Ishikawa (cell line): ENCODE results near the gene PROC.

ENCODE experiments used
- EP300 ChIP-seq: IDR thresholded peaks from 2 replicates; pipeline ENCODE4 v1.6.1; 2012; ENCODE audit warnings: borderline replicate concordance
- NFIC ChIP-seq: IDR thresholded peaks from 2 replicates; pipeline ENCODE4 v1.6.1; 2012
- TEAD4 ChIP-seq: IDR thresholded peaks from 2 replicates; pipeline ENCODE4 v1.6.1; 2012
- YY1 ChIP-seq: IDR thresholded peaks from 2 replicates; pipeline ENCODE4 v1.6.1; 2012; ENCODE audit warnings: low read depth
- TF ChIP-seq, protein P1 (sequence below): IDR thresholded peaks from 2 replicates; pipeline ENCODE4 v1.6.1; 2012
- TF ChIP-seq, protein P2 (sequence below): IDR thresholded peaks from 2 replicates; pipeline ENCODE4 v1.6.1; 2012; ENCODE audit warnings: low read depth, mild to moderate bottlenecking
- TF ChIP-seq, protein P3 (sequence below): IDR thresholded peaks from 2 replicates; pipeline ENCODE4 v1.6.1; 2012

DNA sequence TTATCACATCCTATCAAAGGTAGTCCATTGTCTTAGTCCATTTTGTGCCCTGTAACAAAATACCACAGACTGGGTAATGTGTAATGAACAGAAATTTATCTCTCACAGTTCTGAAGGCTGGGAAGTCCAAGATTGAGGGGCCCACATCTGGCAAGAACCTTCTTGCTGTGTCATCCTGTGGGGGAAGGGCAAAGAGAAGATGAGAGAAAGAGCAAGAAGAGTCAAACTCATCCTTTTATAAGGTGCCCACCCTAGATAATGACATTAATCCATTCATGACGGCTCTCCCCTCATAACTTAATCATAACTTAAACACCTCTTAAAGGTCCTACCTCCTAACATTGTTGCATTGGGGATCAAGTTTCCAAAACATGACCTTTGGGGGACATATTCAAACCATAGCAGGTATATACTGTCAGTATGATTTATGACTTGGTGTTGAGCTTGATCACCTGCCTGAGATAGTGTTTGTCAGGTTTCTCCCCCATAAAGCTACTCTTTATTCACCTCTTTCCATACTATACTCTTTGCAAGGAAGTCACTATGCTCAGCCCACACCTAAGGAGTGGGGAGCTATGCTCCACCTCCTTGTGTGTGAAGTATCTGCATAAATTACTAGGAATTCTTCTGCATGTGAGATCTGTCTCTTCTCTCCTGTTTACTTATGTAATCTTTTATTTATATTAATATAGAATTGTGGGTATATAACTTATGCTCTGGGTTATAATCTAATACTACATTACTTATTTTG lies 25.2 kb upstream of the PROC start:
- TF ChIP-seq EP300 (no peak), YY1 (no peak), NFIC (no peak), TEAD4 (no peak)
- TF ChIP-seq, protein P1, sequence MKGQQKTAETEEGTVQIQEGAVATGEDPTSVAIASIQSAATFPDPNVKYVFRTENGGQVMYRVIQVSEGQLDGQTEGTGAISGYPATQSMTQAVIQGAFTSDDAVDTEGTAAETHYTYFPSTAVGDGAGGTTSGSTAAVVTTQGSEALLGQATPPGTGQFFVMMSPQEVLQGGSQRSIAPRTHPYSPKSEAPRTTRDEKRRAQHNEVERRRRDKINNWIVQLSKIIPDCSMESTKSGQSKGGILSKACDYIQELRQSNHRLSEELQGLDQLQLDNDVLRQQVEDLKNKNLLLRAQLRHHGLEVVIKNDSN: no peak
- TF ChIP-seq, protein P2, sequence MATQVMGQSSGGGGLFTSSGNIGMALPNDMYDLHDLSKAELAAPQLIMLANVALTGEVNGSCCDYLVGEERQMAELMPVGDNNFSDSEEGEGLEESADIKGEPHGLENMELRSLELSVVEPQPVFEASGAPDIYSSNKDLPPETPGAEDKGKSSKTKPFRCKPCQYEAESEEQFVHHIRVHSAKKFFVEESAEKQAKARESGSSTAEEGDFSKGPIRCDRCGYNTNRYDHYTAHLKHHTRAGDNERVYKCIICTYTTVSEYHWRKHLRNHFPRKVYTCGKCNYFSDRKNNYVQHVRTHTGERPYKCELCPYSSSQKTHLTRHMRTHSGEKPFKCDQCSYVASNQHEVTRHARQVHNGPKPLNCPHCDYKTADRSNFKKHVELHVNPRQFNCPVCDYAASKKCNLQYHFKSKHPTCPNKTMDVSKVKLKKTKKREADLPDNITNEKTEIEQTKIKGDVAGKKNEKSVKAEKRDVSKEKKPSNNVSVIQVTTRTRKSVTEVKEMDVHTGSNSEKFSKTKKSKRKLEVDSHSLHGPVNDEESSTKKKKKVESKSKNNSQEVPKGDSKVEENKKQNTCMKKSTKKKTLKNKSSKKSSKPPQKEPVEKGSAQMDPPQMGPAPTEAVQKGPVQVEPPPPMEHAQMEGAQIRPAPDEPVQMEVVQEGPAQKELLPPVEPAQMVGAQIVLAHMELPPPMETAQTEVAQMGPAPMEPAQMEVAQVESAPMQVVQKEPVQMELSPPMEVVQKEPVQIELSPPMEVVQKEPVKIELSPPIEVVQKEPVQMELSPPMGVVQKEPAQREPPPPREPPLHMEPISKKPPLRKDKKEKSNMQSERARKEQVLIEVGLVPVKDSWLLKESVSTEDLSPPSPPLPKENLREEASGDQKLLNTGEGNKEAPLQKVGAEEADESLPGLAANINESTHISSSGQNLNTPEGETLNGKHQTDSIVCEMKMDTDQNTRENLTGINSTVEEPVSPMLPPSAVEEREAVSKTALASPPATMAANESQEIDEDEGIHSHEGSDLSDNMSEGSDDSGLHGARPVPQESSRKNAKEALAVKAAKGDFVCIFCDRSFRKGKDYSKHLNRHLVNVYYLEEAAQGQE: no peak
- TF ChIP-seq, protein P3, sequence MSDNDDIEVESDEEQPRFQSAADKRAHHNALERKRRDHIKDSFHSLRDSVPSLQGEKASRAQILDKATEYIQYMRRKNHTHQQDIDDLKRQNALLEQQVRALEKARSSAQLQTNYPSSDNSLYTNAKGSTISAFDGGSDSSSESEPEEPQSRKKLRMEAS: no peak
